HG02571 (cell line): ENCODE results near the gene MGAT3.

Source experiments
- ATAC-seq: cut with Tn5 transposase; IDR thresholded peaks from one replicate; pipeline ENCODE4 v1.9.1; 2021; ENCODE audit warnings: mild to moderate bottlenecking, moderate library complexity; ENCODE audit not compliant: unreplicated experiment

Gene MGAT3

DNA sequence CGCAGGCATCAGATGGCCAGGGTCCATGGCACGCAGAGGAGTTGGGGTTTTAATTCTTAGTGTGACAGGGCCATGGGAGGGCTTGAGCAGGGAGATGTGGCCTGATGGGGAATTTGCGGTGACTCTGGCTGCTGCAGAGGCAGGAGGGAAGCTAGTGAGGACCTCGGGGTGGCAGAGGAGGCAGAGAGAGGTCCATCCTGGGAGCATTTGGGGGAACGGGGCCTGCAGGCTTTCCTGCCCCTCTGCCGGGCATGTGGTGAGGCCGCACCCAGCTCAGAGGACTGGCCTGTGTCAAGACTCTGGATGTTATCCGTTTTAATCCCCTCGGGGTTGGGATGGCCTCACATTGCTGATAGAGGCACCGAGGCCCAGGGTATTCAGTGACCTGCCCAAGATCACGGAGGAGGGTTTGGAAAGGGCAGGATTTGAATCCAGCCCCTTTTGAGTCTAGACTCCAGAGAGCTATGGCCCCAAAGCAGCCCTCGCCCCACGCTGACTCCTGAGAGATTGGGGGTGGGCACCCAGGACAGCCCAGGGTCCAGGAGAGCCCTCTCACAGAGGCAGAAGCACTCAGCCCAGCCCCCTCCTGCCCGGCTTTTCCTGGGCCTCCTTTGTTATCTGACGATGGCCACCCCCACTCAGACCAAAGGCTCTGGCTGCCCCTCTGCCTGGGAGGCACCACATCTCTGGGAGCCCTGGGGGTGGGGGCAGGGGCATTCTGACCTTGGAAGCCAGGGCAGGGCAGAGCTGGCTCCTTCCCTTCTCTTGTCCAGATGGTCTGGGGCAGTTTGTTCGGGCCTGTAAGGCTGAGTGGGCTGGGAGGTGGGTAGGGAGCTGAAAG, 13.9 kb downstream of the MGAT3 start:
- ATAC-seq: no peak

DNA sequence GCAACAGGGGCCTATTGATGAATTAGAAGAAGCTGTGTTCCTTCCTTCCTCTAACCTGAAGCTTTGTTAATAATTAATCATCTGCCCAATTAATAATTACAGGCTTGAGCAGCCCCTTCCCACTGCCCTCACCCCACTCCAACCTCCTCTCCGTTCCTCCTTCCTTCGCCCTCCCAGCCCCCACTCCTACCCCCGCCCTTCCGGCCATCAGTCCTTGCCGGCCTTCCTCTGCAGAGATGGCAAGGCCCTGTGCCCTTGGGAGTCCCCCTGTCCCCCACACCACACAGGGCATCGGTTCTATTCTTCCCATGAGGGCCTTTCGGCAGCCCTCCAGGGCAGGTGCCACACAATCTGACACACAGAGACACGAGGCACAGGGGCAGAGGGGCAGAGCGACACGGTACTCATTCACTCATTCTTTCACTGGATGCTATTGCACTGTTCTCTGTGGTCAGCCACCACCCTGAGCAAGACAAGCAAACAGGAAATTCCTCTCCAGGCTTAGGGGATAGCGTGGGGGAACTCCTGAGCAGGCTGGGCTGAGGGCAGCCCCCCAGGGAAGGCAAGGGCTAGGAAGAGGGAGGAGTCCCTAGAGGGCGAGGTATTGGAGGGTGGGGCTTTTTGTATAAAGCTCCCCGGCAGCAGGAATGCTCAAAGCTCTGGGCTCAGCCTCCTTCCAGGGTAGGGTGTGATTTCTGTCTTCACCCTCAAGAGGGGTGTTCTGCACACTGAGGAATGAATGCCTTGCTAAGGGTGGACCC, 14.7 kb downstream of the MGAT3 start:
- ATAC-seq: no peak

DNA sequence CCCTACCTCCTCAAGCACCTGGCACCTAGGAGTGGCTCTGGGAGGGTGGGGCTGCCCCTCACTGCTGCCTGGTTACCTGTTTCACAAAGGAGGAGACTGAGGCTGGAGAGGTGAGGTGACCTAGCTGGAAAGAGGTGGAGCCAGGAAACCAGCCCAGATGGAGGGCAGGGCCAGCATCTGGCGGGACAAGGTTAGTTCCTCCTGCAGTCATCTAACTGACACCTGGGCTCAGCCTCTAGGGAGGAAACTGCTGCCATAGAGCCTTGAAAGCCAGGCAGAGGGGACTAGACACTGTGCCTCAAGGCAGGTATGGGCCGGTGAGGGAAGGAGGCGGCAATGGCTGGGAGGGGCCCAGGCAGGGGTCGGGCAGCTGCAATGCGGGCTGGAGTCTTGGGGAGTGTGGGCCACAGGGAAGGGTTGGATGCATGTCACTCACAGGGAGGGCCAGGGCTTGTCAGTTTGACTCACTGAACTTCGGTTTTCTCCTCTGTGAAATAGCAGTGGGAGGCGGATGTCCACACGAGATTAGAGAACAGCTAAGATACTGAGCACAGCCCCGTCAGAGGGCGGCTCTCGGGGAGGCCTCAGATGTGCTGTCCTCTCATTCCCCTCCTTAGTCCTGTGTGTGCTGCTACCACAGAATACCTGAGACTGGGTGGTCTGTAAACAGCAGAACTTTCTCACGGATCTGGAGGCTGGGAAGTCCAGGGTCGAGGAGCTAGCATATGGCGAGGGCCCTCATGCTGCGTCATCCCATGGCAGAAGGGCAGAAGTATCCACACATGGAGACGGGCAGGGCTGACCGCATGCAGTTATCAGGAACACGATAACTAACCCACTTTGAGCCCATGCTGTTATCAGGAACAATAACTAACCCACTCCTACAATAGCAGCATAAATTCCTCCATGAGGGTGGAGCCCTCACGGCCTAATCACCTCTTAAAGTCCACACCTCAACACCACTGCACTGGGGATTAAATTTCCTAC, 16.1 kb downstream of the MGAT3 start:
- ATAC-seq: no peak

DNA sequence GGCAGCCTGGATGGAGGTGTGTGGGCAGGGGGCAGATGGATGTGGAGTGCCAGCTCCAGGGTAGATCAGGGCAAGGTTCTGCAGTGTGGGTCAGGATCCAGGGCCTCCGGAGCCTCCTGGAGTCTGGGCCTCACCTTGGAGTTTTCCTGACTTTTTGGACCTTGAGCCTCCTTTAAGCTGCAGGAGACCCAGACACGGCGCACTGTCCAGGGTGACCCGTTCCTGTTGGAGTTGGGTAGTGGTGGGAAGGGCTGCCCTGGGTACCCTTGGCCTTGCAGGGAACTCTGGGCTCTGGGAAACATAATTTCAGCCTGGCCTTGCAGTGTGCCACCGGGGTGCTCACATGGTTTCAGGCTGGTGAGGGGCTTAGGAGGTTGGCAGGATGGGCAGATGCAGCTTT, 17.0 kb downstream of the MGAT3 start:
- ATAC-seq: no peak

DNA sequence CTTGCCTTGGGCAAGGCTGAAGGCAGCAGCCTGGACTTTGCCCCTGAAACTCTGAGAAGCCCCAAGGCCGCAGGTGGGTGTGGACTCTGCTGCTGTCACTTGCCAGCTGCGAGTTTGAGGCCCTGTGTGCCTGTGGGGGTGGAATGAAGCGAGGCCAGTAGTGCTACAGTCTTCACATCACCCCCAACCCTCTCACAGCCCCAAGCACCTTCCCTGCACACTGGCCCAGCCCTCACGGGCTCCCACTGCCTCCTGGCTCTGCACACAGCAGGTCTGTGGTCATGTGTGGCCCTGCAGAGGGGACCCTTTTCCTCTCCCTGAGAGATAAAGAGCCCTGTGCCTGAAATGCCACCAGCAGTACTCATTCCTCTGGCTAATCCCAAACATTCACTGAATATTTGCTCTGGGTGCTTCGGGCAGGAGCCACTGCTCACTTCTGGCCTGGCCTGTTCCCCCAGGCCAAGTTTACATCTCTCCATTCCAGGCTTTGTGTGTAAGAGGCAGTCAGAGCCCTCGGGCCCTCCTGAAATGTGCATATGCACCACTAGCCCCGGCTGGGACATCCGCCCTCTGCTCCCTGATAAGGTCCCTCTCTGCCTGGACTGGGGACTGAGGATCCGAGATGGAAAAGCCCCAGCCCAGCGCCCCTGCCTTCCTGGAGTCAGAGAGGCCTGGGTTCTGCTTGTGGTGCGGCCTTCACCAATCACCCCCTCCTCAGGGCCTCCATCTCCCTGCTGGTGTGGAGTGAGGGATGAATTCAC, 17.7 kb downstream of the MGAT3 start:
- ATAC-seq: no peak

DNA sequence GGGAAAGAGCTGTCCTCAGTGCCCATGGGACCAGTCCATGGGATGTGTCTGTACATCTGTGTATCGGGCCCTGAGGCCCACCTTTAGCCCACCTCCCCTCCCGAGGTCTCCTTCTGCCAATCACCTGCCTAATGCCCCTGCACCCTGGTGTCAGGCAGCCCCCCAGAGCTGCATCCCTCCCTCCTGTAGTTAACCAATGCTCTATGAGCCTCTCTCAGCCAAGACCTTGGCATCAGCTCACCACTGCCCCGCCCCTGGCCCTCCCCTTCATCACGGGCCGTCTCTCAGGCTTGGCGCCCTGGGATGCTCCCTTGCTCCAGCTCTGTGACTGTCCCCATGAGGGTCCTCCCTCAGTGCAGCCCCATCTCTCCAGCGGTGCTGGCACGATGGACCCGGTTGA, 18.5 kb downstream of the MGAT3 start:
- ATAC-seq: no peak

DNA sequence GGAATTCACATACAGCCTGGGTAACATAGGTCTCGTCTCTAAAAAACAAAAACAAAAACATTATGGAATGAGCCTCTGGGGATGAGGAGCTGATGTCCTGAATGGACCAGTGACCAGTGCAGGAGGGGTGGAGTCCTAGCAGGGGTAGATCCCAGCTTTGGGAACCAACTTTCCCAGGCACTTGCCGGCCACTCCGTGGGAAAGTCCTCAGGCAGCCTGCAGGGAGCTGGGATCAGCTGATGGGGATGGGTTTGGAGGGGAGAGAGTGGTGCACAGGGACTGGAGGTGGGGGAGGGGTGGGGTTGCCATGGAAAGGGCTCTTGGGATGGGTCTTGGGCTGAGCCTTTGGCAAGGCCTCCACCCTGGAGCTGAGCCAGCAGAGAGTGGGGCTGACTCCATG, 19.1 kb downstream of the MGAT3 start:
- ATAC-seq: no peak

DNA sequence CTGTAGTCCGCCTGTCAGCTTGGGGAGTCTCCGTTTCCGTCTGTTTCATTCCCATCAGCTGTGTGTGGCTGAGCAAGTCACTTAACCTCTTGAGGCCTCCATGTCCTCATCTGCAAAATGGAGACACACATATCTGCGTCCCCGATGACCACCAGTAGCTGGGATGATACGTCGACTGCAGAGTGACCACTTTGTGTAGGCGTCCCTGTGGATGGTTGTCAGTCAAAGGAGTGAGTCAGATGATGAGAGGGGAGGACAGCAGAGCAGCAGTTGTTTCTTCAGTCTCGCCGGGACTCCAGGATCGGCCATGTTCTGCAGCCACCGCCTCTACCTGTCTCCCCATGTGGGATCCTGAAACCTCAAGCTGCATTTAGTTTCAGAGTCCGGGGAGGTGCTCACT, 19.9 kb downstream of the MGAT3 start:
- no peak for ATAC-seq

DNA sequence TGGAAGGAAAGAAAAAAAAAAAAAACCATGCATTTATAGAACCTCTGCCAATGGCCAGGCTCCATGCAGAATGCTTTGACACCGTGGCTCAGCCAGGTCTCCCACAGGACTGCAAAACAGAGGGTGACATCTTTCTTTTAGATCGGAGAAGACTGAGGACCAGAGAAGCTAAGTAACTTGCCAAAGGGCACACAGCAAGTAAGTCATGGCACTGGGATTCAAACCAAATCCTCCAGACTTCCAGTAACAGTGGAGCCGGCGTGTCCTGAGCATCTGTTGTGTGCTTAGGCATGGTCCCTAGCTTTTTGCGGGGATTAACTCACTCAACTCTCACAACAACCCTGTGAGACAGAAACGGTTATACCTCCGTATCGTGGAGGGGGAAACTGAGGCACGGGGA, 20.7 kb downstream of the MGAT3 start:
- ATAC-seq: no peak

DNA sequence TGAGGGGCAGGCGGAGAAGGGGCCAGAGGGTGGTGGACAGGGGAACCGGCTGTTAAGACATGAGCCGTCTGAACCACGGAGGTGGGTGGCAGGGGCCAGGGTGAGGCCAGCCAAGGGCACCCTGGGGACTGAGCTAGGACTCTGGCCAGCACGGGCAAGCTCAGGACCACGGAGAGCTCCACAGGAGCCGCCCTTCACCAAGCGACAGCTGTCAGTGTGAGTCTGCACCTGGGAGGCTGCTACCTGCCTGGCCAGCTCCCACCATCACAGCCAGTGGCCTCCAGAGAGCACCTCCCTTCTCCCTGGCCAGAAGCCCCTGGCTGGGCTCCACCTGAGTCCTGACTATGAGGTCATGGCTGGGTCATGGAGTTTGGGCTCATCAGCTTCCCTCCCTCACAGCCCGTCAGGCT, 21.6 kb downstream of the MGAT3 start:
- ATAC-seq: no peak

DNA sequence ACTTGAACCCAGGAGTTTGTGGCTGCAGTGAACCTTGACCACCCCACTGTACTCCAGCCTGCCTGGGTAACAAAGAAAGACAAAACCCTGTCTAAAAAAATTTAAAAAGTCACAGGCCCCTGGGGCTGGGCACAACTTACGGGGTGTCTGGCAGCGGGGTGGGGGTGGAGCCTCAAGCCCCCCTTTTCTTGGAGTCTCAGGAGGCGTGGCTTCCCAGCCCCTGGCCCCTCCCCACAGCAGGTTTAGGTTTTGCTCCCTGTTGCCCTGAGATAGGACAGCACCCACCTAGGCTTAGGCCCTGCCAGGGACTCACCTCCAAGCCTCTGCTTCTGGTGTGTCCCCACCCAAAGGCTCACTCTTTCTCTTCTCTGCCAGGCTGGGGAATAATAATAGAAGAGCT, 22.4 kb downstream of the MGAT3 start:
- no peak for ATAC-seq

DNA sequence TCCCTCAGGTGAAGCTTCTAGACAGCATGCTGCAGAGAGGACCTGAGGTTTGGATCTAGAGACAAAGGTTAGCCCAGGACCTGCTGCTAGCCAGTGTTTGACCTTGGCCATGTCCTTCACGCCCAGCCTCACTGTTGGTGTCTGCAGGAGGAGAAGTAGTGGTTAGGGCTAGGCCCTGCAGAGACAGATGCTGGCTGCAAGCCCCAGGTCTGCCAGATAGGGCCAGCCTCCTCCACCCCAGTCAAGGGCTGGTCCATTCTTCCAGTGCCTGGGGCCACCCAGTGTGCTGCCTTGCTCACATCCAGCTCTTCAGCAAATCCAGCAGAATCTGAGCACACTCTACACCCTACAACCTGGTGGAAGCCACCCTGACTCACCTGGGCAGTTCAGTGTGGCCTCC, 23.7 kb downstream of the MGAT3 start:
- ATAC-seq: no peak

DNA sequence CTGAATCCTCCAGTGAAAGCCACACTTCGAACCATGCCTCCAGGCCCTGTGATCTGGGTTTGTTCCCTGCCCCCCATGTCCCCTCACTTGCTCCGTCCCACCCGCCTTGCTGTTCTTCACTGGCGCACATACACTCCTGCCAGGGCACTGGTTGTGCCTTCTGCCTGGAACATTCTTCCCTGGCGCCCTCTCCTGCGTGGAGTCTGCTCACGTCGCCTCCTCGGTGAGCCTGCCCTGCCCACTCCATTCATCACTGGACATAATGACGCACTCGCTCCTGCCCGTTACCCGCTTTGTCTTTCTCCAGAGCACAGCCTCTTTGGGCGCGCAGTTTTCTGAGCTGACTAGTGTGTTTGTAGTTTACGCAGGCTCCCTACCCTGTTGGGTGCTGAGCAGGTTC, 24.2 kb downstream of the MGAT3 start:
- ATAC-seq: no peak

DNA sequence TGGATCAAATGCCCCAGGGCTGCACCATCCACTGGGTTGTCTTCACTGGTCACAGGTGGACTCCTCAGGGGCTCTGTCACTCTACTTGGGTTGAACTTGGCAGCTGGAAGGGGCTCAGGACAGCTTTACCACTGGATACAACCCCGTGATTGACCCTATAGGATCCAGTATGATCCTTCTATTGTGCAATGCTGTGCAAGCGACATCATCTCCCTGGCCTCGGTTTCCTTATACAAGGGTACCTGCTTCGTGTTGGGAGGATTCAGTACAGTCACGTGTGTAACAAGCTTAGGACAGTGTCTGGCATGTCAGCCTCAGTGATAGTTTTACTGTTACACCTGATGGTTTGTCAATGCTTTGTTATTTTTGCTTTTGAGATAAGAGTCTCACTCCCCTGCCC, 24.8 kb downstream of the MGAT3 start:
- ATAC-seq: no peak

DNA sequence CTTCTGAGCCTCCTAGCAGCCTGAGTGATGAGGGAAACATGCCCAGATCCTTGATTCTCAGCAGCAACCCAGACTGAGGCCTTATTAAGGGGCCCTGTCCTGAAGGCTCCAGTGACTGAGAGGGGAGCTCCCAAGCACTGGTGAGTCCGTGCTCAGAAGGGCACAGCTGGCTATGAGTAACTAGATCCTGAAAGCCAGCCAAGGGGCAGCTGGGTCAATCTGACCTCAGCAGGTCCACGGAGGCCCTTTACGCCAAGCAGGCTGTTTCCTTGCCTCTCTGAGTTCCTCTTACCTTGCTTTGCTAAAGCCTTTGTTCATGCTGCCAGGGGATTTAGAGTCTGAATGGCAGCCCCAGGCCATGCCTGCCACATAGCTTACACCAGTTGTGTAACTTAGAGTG, 26.0 kb downstream of the MGAT3 start:
- ATAC-seq: no peak

DNA sequence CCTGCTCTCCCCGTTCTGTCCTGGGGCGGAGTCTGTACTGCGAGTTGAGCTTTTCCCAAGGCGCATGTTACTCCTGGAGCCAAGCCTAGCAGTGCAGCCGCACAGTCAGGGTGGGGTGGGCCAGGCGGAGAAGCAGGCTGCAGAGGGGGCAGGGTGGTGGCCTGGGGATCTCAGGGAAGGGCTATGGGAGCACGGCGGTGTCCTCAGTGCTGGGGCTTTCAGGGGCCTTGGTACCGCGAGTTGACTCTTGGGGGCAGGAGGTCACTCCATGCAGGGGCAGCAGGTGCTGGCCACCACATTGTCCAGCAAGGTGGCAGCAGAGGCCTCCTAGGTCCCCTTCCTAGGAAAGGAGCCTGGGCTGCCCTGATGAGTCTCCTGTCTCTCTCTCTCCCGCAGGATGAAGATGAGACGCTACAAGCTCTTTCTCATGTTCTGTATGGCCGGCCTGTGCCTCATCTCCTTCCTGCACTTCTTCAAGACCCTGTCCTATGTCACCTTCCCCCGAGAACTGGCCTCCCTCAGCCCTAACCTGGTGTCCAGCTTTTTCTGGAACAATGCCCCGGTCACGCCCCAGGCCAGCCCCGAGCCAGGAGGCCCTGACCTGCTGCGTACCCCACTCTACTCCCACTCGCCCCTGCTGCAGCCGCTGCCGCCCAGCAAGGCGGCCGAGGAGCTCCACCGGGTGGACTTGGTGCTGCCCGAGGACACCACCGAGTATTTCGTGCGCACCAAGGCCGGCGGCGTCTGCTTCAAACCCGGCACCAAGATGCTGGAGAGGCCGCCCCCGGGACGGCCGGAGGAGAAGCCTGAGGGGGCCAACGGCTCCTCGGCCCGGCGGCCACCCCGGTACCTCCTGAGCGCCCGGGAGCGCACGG, 30.4 kb downstream of the MGAT3 start:
- no peak for ATAC-seq

DNA sequence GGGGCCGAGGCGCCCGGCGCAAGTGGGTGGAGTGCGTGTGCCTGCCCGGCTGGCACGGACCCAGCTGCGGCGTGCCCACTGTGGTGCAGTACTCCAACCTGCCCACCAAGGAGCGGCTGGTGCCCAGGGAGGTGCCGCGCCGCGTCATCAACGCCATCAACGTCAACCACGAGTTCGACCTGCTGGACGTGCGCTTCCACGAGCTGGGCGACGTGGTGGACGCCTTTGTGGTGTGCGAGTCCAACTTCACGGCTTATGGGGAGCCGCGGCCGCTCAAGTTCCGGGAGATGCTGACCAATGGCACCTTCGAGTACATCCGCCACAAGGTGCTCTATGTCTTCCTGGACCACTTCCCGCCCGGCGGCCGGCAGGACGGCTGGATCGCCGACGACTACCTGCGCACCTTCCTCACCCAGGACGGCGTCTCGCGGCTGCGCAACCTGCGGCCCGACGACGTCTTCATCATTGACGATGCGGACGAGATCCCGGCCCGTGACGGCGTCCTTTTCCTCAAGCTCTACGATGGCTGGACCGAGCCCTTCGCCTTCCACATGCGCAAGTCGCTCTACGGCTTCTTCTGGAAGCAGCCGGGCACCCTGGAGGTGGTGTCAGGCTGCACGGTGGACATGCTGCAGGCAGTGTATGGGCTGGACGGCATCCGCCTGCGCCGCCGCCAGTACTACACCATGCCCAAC, 31.2 kb downstream of the MGAT3 start:
- no peak for ATAC-seq

DNA sequence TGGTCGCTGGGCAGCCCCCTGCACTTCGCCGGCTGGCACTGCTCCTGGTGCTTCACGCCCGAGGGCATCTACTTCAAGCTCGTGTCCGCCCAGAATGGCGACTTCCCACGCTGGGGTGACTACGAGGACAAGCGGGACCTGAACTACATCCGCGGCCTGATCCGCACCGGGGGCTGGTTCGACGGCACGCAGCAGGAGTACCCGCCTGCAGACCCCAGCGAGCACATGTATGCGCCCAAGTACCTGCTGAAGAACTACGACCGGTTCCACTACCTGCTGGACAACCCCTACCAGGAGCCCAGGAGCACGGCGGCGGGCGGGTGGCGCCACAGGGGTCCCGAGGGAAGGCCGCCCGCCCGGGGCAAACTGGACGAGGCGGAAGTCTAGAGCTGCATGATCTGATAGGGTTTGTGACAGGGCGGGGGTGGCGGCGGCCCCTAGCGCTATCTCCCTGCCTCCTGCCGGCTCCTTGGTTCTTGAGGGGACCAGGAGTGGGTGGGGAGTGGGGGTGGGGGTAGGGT, 31.8 kb downstream of the MGAT3 start:
- no peak for ATAC-seq
